Stimulated activated CD4-positive, alpha-beta T cell treated with anti-CD3 and anti-CD28 coated beads, TNF-alpha, amount 100 ng/mL, for 48 hours (primary cell): Measurements from ENCODE around the gene PKNOX2.

Source experiments
- DNase-seq, 3 donors: peaks; one replicate each; pipeline ENCODE4 v3.0.0-alpha.2; 2020; ENCODE audit warnings: low read depth in 3 of 3

Gene PKNOX2

DNA sequence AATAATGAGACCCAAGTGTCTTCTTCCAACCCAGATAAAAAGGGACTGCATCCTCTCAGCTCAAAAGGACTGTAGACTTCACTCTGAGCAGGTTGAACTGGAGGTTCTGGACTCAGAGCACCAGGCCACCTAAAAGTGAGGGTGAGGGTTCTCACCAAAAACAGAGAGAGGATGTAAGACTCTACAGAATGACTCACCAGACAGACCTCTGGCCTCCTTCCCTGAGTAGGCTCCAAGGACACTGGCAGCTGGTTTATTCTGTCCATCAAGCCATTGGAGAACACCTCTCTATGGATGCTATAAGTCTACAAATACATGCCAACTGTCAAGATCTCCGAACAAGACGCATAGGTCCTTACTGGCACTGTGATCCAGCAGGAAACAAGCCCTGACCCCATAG, 304.3 kb downstream of the PKNOX2 start:
- DNase-seq: no peak

- DNase-seq: no peak
These were observed 305.8 kb downstream of the PKNOX2 start for GRCh38 chr11:125470355-125470754.

- DNase-seq: no peak
These were observed 312.2 kb downstream of the PKNOX2 start for GRCh38 chr11:125476721-125477120.

DNA sequence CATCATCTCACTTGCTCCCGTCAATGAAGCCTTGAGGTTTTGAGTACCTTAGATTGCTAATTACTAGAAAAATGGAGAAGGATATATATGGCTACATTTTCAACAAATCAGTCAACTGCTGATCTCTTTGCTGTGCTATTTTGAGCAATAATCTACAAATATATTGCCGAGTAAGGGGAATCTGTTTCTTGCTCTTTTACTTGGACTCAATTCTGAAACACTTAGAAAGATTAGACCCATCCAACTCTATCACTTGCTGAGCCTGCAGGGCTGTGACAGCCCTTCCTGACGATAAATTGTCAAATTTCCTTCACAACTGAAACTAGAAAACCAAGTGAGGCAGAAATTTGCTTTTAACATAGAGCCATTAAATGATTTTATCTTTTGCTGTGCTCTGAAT, 314.6 kb downstream of the PKNOX2 start:
- DNase-seq: no peak

GRCh38 chr11:125481531-125481930, 317.0 kb downstream of the PKNOX2 start:
- DNase-seq: no peak
